ENCODE measurements around the gene PRRT4. TPM values are rescaled to one million over a fixed set of nuclear protein-coding genes. Genes with fewer than 3 reads are reported as not detected.

The PRRT4 gene
- polyA plus RNA-seq, 4 donors, result 0.65 to 3.4 (median 1.1) TPM

DNA sequence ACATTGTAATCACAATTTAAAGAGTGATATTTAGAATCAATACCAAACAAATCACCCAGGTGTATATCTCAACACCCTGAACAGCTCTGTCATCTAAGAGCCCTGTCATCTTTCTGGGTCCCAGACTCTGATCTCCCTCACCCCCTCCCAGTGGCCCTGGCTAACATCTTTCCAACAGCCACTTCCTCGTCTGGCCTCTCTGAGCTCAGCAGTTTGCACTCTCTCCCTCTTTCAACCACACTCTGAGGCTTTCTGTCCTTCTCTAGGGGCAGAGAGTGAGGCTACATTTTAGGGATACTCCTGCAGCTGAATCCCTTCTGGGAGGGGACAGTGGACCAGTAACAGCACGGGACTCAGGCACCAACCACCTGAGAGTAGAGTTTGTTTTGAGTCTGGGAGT is 17.1 kb upstream of the PRRT4 start:
- no peak for DNase-seq (ENCODE audit: low read depth in 4 of 4, low spot score in 3 of 4)

DNA sequence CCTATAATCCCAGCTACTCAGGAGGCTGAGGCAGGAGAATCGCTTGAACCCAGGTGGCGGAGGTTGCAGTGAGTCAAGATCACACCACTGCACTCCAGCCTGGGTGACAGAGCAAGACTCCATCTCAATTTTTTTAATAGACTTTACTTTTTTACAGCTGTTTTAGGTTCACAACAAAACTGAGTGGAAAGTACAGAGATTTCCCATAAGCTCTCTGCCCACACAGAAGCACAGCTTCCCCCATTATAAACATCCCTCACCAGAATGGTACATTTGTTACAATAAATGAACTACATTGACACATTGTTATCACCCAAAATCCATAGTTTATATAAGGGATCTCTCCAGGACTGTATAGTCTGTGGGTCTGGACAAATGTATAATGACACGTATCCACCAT is 14.6 kb upstream of the PRRT4 start:
- no peak for DNase-seq (ENCODE audit: low read depth in 4 of 4, low spot score in 3 of 4)

DNA sequence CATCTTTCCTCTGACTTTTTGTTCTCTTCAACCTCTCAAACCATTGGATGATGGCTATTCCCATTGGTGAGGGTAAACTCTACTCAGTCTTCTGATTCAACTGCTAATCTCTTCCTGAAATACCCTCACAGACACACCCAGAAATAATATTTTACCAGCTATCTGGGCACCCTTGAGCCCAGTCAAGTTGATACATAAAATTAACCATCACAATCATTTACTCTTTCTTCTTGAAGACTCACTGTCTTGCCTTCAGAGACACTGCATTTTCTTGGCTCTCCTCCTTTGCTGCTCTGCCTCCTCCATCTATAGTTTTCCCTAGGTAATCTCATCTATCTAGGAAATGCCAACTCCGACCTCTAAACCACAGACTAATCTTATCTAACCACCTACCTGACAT is 12.6 kb upstream of the PRRT4 start:
- no peak for DNase-seq (ENCODE audit: low read depth in 4 of 4, low spot score in 3 of 4)

DNA sequence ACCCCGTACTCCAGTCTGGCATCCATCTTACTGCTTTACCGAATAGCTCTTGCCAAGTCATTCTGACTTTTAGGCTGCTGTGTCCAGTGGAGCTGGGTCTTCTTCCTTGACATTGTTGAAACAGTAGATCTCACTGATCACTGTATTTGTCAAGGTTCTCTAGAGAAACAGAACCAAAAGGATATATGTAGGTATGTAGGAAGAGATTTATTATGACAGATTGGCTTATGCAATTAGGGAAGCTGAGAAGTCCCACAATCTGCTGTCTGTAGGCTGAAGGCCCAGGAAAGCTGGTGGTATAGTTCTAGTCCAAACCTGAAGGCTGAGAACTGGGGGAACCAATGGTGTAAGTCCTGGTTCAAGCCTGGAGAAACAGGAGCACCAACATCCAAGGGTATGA is 12.1 kb upstream of the PRRT4 start:
- DNase-seq (ENCODE audit: low read depth in 4 of 4, low spot score in 3 of 4), result no peak

DNA sequence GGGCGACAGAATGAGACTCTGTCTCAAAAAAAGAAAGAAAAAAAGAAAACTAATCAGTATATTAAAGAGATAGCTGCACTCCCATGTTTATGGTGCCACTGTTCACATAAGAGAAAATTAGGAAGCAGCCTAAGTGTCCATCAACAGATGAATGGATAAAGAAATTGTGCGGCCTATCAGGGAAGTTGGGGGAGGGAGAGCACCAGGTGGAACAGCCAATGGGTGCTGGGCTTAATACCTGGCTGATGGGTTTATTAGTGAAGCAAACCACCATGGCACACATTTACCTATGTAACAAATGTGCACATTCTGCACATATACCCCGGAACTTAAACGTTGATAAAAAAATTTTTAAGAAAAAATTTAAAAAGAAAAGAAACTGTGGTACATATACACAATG is 9.0 kb upstream of the PRRT4 start:
- DNase-seq (ENCODE audit: low read depth in 4 of 4, low spot score in 3 of 4), result no peak

DNA sequence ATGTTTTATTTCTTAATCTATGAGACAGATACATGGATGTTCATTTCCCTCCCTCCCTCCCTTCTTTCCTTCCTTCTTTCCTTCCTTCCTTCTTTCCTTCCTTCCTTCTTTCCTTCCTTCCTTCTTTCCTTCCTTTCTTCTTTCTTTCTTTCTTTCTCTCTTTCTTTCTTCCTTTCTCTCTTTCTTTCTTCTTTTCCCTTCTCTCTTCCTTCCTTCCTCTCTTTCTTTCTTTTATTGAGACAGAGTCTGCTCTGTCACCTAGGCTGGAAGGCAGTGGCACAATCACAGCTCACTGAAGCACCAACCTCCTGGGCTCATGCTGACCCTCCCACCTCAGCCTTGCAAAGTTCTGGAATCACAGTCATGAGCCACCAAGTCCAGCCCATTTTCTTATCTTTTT is 5.5 kb upstream of the PRRT4 start:
- DNase-seq (ENCODE audit: low read depth in 4 of 4, low spot score in 3 of 4), result no peak

DNA sequence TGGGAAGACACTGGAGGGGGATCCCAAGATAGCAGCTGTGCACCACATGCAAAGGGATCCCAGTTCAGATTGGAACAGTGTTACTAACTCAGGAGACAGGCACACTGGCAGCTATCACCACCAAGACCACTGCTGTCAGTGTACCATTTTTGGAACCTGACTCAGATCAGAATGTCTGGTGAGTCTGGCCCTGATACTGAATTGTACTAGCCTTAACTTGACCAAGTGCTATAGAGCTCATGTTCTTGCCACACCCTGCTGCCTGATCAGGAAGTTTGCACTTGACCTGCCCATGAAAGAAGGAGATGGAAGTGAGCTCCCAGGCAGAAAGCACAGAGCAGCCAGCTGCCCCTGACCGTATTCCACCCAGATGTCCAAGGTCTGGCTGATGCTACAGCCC is 4.8 kb upstream of the PRRT4 start:
- DNase-seq (ENCODE audit: low read depth in 4 of 4, low spot score in 3 of 4), result no peak

DNA sequence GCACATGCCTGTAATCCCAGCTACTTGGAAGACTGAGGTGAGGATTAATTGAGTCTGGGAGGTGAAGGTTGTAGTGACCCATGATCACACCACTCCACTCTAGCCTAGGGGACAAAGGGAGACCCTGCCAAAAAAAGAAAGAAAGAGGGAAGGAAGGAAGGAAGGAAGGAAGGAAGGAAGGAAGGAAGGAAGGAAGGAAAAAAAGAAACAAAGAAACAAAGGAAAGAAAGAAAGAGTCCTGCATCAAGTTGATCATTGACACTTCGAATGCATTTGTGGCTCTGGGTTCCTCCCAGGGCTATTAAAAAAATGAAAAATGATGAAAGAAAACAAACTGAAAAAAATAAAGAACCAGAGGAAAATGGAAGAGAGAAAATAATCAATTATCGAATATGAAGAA is 3.9 kb upstream of the PRRT4 start:
- no peak for DNase-seq (ENCODE audit: low read depth in 4 of 4, low spot score in 3 of 4)

DNA sequence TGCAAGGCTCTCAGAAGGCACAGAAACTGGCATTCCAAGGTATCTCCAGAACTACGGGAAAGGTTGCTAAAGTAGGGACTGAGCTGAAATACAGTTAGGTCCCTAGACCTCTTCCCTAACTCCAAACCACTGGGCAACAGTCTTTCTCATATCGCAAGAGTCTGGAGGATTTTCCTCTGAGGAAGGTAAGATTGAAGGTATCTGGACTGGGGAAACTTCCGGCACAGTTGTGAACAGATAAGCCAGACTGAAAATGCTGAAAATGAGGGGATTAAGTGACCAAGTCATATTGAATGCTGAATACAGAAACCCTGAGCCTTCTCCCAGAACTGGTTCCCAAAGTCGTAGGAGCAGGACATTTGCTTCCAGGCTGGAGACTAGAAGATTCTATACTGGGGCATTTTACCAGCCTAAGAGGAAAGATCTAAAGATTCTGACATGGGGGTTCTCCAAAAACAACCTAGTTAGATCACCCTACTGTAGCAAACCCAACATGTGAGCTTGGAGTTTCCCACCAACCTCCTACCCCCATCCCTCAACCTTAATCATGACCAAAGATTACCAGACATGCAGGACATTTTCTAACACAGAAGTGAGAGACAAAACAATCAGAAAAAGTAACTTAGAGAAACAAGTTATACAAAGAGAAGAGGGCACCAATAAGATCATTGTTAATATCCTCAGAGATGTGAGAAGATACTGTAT is 2.8 kb upstream of the PRRT4 start:
- no peak for DNase-seq (ENCODE audit: low read depth in 4 of 4, low spot score in 3 of 4)

DNA sequence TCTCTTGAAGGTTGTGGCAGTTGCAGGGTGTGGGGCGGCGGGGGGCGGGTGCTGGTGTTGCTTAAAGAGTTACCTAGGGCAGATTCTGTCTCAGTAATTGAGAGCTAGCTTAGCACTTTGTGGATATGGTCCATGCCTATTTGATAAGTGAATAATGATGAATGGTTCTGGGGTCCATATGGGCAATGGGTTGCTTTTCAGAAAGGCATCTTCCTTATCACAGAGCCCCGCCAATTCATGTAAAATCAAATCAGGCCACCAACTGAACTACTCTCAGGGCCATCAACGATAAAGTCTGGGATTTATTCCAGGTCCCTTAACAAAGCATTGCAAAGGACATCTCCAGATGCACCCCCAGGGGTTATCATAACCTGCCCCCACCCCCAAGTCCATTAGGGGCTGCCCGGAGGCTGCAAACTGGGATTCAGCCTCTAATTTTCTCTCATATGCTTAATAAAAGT is 1.8 kb upstream of the PRRT4 start:
- DNase-seq (ENCODE audit: low read depth in 4 of 4, low spot score in 3 of 4), result no peak

DNA sequence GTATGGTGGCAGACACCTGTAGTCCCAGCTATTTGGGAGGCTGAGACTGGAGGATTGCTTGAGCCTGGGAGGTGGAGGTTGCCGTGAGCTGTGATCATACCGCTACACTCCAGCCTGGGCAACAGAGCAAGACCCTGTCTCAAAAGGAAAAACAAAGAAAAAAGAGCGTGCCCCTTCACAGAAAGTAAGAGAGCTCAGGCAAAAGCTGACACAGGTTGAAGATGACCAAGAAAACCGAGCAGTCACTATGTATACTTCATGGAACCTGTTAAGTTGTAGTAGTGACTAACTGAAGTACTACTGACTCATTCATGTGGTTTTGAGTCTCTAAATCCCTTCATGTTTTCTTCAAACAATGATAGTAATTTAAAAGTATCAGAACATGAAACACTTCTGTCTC is 1.2 kb upstream of the PRRT4 start:
- no peak for DNase-seq (ENCODE audit: low read depth in 4 of 4, low spot score in 3 of 4)

DNA sequence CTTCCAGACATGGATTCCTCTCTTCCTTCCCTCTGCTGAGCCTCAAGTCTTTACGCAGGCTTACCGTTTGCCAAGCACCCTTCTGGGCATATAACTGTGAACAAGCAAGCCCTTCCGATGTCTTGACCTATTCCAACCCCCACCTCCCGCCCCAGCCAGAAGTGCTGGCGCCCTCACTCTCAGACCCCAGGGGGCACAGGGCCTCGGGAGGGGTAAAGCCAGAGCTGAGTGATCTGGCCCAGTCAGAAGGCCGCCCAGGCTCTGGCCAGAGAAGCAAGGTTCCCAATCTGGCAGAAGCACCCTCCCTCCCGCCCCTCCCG is 1.2 kb downstream of the PRRT4 start:
- no peak for DNase-seq (ENCODE audit: low read depth in 4 of 4, low spot score in 3 of 4)

DNA sequence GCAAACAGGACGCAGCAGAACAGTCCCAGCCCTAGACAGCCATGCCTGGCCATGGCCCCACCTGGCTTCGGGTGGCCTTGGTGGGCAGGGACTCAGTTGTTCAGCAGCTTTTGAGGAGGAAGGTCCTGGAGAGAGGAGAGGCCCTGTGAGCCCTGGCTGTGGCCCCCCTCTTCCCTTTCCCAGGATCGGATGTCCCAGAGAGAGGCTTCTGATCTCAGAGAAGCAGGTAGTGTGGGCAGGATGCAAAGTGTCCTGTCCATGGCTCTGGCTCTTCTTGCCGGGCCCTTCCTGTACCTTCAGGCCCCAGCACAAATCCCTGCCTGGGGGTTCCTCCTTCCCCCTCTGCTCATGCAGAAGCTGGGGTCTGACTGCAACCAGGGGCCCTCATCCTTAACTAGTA is 1.6 kb downstream of the PRRT4 start:
- no peak for DNase-seq (ENCODE audit: low read depth in 4 of 4, low spot score in 3 of 4)

DNA sequence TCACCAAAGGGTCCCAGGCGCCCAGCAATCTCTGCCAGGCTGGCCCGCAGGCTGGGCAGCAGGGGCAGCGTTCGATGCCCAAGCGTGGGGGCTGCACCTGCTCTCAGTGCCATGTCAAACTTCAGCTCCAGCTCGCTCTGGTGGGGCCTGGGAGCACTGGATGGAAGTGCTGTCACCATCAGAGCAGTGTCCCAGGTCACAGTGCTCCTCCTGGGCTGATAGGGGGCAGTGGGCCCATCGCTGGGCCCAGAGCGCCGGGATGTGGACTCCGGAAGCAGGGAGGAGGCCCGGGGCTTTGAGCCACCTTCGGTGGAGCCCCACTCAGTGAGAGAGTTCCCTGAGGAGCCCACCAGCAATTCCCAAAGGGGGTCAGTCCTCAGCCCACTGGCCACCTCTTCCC is 2.2 kb downstream of the PRRT4 start:
- DNase-seq (ENCODE audit: low read depth in 4 of 4, low spot score in 3 of 4), result no peak

DNA sequence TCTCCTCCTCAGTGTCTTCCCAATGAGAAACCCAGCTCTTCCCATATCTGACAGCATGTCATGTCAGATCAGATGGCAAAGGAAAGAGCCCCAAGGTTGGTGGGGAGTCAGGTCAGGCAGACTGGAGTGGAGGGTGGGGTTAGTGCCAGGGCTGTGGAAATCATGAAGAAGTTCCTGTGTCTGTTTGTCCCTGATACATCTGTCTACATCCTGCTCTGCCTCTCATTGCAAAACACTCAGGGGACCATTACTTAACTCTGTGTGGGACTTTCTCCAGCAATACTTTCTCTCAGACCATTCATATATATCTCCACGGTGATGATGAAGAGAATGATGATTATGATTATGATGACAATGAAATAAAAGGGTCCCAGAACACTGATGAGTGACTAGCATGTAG is 3.3 kb downstream of the PRRT4 start:
- DNase-seq (ENCODE audit: low read depth in 4 of 4, low spot score in 3 of 4), result no peak

DNA sequence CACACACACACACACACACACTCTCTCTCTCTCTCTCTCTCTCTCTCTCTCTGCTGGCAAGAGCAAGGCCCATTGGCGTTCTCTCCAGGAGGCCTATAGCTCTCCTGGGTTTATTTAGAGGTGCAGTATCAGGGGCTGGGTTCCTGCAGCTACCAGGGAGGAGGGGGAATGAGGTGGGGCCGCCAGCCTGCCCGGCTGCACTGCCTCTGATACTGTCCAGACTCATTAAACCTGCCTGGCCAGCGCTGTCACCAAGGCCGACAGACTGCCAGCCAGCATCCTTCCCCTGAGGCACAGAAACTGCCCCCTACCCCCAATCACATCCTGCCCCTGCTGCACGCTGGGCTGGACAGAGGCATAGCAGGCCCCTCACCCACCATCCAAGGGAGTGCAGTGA is 4.3 kb downstream of the PRRT4 start:
- DNase-seq (ENCODE audit: low read depth in 4 of 4, low spot score in 3 of 4), result no peak

DNA sequence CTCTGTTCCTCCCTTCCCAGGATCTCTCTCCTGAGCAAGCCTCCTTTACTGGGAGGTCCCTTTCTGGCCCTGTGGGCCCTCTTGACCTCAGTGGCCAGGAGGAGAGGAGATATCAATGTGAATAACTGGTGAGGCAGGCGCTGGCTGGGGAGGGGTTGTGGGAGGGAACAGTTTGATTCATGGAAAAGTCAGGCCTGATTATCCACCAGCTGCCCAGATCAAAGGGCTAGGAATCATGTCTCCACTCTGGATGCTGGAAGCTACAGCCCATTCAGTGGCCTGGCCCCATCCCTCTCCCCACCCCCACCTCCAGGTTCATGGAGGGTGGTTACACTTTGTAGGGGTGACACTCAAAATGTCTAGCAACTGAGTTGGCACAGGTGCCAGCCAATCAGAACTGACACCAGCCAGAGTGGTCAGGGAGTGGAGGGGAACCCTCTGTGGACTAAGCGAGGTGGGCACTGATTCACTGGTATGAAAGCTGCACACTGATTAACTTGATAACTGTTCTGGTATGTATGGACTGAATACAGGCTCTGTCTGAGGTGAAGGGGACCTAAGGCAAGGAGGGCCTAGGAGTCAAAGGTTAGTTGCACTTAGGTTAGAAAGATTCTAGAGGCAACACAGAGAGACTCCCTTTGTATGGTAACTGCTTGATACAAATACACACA is 4.8 kb downstream of the PRRT4 start:
- no peak for DNase-seq (ENCODE audit: low read depth in 4 of 4, low spot score in 3 of 4)

DNA sequence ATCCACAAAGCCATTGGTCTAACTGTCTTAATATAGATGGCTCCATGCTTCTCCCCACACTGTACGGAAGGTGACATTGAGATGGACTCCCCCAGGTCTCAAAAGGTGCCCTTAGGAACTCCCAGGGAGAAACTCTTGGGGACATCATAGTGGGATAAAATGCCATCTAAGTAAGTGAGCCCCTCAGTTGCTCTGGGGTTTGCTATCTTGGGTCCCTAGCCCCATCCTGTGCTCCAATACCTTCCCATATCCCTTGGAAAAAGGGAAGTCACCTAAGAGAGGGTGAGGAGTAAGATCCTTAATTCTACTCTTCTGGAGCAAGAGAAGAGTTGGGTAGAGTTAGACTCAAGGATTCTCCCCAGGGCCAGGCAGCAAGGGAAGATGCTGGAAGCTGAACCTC is 7.9 kb downstream of the PRRT4 start:
- DNase-seq (ENCODE audit: low read depth in 4 of 4, low spot score in 3 of 4), result no peak

DNA sequence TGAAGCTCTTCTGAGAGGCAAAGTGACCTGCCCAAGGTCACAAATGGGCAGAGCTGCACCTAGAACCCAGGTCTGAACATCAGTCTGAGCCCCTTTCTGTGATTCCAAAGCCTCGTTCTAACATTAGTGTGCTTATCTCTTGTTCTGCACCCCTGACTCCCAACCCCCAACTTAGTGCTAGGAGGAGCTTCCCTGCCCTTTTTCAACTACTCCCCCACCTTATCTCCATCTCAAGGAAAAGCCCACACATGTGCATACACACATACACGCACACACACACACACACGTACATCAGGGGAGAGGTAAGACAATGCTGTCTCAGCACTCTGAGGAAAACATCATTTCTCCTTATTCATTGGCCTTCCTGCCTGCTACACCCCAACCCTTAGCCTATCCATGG is 8.3 kb downstream of the PRRT4 start:
- no peak for DNase-seq (ENCODE audit: low read depth in 4 of 4, low spot score in 3 of 4)

DNA sequence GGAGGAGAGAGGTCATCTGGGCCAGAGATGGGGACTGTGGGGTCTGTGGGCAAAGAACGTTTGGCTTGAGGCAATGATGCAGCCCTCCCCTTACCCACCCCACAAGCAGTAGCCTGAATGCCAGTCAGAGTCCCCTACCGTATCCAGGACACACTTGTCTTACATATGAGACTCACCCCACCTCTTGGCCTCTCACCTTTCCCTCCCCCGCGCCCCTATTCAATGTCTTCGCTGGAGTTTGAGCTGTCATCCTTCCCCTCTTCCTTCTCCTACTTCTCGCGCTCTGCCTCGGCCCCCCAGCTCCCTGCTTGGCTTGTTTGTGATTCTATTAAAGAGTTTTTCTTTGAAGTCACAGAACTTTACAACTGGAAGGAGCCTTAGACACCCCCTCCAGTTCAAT is 8.9 kb downstream of the PRRT4 start:
- DNase-seq (ENCODE audit: low read depth in 4 of 4, low spot score in 3 of 4), result no peak

DNA sequence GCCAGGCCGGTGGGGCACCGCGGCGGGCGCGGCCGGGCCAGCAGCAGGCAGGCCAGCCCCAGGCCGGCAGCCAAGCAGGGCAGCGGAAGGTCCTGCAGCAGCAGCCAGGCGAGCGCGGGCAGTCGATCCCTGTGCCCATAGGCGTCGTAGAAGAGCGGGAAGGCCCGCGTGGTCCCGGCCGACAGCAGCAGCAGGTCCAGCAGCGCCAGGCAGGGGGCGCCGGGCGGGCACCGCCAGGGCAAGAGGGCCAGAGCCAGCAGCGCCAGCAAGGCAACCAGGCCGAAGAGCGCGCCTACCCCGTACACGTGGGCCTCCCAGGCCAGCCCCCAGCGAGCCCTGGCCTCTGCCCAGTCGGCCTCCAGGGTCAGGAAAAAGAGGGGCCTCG is 9.3 kb downstream of the PRRT4 start:
- DNase-seq (ENCODE audit: low read depth in 4 of 4, low spot score in 3 of 4), result no peak

DNA sequence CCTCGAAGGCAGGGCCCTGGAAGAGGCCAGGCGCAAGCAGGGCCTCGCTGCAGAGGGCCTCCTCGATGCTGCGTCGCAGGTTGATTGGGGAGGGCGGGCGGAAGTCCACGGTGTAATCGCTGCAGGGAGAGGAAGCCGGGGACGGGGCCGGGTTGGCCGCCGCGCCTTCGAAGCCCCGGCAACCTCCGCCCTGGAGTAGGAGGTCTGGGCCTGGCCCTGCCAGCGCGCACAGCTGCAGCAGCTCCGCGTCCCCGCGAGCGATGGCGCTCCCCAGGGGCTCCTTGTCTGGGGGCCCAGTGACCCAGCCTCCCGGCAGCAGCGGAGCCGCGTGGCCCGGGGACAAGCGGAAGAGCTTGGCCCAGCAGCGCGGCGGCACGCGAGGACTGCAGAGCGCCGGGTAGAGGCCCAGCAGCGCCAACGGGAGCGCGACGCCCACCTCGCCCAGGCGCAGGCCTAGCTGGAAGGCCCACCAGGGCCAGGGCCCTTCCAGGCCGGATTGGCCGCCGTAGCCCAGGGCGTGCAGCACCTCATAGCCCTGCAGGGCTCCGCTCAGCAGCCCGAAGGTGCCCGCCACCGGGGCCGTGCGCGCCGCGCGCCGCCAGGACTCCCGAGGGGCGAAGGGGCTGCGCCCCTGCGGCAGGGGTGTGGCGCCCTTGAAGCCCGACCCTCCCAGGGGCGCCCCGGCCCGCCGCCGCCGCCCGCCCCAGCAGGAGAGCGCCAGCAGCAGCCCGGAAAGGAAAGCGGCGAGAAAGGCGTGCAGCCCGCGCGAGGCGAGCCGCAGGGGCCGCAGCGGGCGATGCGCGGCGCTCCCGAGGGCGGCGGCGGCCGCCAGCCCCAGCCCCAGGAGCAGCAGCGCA is 10.0 kb downstream of the PRRT4 start:
- DNase-seq (ENCODE audit: low read depth in 4 of 4, low spot score in 3 of 4), result no peak

All from left renal pelvis (tissue), 4 donors.